Keratinocyte (primary cell): ENCODE data around the gene PPP2R5C.

ENCODE experiments used
- EZH2 ChIP-seq: IDR thresholded peaks from one replicate; pipeline ENCODE4 v1.6.1; 2012; ENCODE audit warnings: inconsistent platforms, mild to moderate bottlenecking, low read length, moderate library complexity
- TF ChIP-seq, protein P1 (sequence below), 3 experiments: IDR thresholded peaks in 1 of 3; conservative IDR thresholded peaks in 1 of 3; optimal IDR thresholded peaks in 1 of 3; 2 replicates in 2 of 3; 3 replicates in 1 of 3; pipeline versions ENCODE3 to v1.5.1; 2011; ENCODE audit warnings: low read length in 3 of 3, mild to moderate bottlenecking in 3 of 3, moderate library complexity in 2 of 3, control low read depth in 1 of 3, inconsistent platforms in 1 of 3; ENCODE audit not compliant: insufficient read depth in 2 of 3; ENCODE audit errors: extremely low read depth in 1 of 3

DNA sequence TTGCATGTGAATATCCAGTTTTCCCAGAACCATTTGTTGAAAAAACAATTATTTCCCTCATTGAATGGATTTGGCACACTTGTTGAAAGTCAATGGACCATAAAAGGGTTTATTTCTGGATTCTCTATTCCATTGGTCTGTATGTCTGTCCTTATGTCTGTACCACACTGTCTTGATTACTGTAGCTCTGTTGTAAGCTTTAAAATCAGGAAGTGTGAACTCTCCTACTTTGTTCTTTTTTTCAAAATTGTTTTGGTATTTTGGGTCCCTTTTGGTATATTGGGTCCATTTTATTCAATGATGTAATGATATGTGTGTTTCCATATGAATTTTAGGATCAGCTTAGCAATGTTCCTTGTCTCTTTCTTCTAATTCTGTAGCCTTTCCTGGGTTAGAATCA, 64.8 kb downstream of the PPP2R5C start:
- TF ChIP-seq, protein P1, sequence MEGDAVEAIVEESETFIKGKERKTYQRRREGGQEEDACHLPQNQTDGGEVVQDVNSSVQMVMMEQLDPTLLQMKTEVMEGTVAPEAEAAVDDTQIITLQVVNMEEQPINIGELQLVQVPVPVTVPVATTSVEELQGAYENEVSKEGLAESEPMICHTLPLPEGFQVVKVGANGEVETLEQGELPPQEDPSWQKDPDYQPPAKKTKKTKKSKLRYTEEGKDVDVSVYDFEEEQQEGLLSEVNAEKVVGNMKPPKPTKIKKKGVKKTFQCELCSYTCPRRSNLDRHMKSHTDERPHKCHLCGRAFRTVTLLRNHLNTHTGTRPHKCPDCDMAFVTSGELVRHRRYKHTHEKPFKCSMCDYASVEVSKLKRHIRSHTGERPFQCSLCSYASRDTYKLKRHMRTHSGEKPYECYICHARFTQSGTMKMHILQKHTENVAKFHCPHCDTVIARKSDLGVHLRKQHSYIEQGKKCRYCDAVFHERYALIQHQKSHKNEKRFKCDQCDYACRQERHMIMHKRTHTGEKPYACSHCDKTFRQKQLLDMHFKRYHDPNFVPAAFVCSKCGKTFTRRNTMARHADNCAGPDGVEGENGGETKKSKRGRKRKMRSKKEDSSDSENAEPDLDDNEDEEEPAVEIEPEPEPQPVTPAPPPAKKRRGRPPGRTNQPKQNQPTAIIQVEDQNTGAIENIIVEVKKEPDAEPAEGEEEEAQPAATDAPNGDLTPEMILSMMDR (optimal IDR thresholded peaks at IDR 0.05 in 1 of 3, IDR thresholded peaks at IDR 0.05 in 1 of 3, conservative IDR thresholded peaks at IDR 0.05 in 1 of 3; ENCODE audit: extremely low read depth in 1 of 3, insufficient read depth in 2 of 3, low read length in 3 of 3): no peak
- TF ChIP-seq EZH2: no peak
